Mesenteric fat pad (tissue), 1 donor: Measurements from ENCODE around the gene NRXN2. TPM values are rescaled to one million over a fixed set of nuclear protein-coding genes. Genes with fewer than 3 reads are reported as not detected.

Source experiments
- DNase-seq: peaks from one replicate; pipeline ENCODE4 v3.0.0-alpha.2; 2020; ENCODE audit warnings: low spot score
- total RNA-seq: library from RNA; stranded (reverse); fragmentation: NEBNext Ultra II Directional; extraction: Animal tissue kit (Norgen Biotek cat#: 25700); gene quantifications from one replicate; pipeline ENCODE4 v1.2.1, GENCODE V29; 2021
- donor health status: DM: yes; HTN: yes; CAD: no.

The NRXN2 gene
- total RNA-seq, 1 donor from 2014 or later, result 8.8 TPM

DNA sequence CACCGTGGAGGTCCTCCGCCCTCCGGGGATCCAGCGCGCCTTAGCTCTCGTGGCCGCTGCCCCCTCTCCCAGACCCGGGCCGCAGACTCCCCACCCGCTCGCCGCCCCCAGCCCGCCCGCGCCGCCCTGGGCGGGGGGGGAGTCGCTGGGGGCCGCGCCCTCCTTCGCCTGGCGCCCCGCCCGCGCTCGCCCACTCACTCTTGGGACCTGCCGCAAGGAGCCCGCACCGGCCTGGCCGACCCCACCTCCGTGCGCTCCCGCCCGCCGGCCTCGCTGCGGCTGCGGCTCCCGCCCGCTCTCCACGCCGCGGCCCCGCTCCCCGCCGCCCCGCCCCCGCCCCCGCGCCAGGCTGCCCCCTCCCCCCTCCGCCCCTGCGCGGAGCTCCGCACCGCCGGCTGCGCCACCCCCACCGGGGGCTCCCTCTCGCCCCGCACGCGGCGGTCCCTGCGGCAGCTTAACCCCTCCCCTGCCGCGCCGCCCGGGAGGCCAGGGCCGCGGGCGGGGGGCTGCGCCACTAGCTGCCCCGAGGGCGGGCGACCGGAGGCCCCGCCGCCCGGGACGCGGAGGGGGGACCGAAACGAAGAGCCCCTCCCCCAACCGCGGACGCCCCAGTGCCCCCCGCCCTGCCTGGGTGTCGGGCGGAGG, 21.7 kb upstream of the NRXN2 start:
- no peak for DNase-seq

DNA sequence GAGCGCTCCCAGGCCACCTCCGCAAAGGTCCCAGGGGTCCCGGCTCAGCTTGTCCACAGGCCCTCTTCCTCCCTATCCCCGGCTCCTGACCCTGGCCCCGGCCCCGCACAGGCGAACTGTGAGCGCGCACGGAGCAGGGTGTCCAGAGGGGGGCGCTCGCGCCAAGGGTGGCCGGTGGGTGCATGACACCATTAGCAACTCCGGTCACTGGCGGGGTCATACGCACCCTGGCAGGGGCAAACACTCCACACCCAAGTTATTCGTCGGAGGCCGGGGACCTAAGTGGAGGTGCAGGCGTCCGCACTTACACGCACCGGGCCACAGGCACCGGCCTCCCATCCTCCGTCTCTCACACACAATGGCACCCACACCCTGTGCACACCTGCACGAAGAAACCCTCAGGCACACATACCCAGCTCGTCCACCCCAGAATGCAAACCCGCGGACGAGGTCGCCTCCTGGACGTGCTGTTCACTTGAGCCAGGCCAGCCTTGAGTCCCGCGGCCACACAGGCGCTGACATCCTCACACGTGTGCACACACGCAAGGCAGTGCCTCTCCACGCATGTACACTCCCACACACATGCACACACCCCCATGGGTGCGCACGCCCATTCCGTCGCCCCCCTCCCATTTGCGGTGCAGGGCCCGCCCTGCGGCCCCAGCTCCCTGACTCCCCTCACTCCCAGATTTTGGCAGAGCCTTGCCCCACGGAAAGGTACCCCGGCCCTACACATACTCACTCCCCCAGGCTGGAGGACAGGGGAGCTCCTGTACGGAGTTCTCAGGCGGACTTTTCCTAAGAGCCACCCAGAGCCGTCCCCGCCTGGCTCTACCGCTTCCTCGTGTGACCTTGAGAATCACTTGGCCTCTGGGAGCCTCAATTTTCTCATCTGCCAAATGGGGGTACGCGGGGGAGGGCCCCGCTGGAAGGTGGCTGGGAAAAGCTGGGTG, 20.9 kb upstream of the NRXN2 start, which contains the start of gene RASGRP2:
TSS of gene RASGRP2 (minus strand) at position 552 of the 953 bp plus-strand sequence. CDS start 1,276 bp downstream, outside the sequence.
- DNase-seq, result peak; percentile 95

DNA sequence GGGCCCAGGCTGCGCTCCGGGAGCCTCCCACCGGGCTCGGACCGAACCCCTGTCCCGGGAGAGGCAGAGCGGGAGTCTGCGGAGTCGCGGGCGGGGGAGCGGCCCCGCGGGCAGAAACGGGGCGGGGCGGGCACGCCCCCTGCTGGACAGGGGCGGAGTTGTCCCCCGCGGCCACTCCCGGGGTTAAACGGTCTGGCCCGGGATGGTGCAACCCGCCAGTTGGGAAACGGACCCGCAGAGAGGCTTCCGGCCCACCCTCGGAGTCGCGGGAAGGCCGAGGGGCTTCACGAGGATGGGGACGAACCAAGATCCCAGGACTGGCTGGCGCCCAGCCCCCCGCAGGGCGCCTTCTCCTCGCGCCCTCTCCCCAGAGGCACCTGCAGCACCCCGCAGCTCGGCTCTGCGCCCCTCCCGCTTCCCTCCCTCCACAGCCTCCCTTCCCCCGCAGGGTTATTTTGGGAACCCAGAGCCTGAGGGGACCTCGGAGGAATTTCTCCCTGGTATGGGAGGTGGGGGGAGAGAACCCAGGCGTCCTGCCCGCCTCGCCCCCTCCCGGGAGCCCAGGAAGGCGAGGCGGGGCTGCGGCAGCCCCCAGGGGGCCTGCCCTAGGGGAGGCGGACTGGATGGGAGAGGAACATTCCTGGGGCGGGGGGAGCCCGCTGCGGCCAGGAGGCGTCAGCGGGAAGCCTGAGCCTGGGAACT, 20.0 kb upstream of the NRXN2 start:
- peak; percentile 97 for DNase-seq

DNA sequence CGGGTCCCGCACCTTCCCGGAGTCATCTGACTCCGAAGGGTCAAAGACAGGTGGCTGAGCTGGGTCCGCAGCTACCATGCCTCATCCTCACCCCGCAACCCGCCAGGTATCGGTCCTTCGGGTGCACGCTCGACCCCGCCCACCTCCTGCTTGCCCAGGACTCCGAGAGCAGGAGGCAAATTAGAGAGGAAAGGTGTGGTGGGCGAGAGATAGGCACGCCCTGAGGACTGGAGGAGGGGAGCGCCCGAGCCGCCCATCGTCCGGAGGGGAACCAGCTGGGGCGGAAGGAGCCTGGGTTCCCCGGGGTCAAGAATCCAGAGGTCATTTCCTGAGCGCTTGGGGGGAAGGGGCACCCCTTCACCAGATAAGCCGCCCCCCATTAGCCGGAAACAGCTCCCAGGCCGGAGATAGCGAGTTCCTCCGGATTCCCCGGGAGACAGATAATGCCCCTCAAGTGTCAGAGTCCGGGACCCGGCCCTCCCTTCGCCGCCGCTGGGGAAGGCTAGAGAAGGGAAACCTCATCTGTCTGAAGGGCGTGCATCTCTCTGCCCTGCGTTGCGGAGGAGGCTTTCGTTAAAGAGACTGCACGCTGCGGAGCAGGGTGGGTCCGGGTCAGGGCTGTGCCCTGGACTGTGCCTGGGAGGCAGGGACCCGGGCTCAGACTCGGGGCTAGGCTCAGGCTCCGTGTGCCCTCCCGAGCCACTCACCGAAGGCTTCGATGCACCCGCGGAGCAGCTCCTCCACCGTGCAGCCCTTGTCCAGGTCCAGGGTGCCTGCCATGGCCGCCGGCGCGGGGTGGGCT, 19.3 kb upstream of the NRXN2 start:
- no peak for DNase-seq

DNA sequence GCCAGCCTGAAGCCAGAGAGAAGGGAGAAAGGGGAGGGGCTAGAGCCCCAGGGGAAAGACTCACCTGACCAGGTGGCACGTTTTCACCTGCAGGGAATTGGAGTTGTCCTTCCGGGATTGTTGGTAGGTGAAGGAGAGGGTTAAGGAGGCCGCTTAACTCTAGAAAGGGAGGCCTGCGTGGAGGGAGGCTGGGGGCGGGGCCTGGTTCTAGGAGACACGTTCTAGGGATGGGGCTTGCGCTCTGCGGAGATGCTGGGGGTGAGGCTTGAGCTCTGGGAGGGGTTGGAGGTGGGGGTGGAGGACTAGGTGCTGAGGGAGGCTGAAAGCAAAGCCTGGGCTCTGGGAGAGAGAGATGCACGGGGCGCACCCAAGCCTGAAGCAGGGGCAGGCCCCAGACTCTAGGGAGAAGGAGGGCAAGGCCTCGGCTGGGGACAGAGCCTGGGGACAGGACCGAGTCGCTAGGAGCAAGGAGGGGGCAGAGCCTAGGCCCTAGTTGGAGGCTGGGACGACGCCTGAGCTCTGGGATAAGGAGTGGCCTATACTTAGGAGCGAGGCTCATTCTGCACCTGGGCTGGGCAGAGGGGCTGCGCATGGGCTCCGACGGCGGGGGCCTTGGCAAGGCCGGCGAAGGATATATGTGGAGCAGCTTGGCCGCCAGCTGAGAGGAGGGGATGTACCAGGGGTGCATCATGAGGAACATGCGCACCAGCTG, 18.5 kb upstream of the NRXN2 start:
- no peak for DNase-seq

DNA sequence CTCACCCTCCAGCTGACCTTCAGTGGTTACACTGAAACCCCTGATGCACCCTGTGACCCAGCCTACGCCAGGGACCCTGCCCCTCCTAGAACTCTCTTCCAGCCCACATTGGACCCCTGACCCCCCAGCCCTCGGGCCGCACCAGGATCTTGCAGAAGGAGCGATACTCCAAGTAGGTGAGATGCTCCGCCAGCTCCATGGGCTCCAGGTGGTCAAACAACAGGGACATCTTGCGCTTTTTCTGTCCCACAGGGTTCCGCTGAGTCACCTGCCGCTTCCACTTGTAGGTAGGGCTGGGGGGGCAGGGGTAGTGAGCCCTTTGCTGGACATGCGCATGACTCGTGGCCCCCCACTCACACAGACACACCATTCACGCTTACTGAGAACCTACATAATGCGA, 16.9 kb upstream of the NRXN2 start:
- no peak for DNase-seq

DNA sequence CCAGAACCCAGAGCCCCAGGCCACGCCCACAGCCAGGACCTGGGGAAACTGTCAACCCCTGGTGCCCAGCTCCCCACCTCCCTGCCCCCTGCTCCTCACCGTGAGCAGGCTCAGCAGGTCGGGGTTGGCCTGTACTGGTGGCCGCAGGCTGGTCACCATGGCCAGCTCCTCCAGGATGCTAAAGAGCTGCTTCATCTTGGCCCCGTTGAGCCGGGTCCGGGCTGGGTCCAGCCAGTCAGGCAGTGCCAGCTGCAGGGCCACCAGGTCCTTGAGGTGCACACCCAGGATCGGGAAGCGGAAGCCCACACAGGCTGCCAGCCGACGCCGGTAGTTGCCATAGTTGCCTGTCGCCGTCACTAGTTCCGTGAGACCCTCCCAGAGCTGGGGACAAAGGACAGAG, 13.7 kb upstream of the NRXN2 start:
- DNase-seq, result no peak

DNA sequence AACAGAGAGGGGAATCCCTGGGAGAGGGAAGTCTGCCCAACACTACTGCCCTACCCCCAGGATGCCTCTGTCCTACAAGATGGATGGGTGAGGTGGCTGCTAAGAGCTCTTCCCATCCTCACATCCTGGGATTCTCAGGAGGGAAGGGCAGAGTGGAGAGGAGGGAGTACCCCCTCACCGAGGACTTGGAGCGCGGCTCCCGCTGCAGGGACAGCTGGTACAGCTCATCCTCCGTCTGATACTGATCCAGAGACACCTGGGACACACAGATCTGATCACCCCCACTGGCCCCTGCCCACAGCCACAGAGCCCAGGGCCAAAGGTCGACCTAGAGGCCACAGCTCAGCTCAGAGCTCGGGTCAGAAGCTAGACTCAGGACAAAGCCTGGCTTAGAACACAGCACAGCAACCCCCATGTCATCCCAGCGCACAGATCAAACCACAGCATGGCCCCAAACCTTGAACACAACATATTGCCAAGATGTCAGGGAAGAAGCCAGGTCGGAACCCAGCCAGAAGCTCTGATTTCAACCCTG, 12.8 kb upstream of the NRXN2 start:
- no peak for DNase-seq

DNA sequence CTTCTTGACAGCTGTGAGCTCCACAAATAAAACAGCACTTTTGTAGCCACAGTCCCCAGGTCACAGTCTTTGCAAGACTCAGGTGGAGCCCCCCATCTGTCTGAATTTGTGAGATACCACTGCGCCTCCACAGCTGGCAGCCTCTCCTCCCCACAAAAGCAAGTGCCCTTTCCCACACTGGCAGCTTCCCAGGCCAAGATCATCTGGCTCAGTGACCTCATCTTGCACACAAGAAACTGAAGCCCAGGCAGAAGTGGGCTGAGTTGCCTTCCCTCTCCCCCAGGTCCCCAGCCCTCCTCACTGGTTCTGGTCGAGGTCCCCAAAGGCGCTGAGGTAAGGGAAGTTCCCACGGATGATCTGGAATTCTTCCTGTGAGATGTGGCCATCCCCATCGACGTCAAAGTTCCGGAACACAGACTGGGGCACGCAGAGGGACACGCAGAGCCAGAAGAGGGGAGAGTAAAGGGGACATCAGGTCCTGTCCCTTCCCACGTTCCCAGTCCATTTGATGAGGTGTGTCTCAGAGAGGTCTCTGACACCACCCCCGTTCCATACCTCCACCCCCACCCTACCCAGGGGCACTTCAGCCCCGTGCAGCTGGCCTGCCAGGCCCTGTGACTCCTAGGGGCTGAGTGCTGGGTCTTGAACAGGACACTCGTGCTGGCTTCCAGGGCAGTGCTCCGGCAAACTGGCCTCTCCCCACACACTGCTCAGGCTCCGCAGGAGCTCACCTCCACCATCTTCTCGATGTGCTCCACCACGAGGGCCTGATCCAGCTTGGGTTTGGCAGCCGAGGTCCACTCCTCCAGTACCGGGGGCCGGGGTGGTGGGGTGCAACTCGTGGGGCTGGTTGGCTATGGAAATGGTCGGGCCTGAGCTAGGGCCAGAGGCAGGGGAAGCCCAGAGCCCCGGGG, 12.1 kb upstream of the NRXN2 start:
- DNase-seq, result no peak

DNA sequence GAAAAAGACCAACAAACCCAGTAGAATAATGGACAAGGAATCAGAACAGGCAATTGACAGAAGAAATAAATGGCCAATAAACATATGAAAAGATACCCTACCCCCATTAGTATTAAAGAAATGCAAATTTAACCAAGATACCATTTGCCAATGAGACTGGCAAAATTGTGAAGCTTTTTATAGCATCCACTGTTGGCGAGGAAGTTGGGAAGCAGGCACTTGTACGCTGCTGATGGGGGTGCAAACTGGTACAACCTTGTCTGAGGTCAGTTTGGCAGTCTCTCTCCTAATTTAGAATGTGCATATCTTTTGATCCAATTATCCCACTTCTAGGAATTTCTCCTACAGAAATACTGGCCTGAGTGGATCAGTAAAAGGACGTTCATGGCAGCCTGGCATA, 8.6 kb upstream of the NRXN2 start:
- DNase-seq, result no peak

DNA sequence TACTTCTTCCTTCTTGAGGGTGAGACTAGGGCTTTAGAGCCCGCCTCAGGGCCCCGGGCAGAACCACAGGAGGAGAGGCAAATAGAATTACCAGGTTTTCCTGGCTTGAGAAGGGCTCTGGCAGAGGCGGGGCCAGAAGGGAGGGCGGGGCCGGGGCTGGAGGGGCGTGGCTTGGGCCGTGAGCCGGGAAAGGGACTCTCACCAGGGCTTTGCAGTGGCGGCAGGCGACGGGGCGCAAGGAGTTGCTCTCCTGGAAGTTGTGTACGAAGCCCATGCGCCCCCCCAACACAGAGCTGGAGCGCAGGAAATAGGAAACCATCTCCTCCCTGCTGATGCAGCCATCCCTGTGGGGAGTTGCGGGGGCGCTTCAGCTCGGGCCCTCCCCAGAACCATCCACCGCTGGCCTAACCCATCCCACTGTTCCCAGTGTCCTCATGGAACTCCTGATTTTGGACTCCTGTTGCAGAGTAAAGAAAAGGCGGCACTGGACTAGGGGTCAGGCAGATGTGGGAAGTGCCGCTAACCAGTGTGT, 6.9 kb upstream of the NRXN2 start:
- no peak for DNase-seq

DNA sequence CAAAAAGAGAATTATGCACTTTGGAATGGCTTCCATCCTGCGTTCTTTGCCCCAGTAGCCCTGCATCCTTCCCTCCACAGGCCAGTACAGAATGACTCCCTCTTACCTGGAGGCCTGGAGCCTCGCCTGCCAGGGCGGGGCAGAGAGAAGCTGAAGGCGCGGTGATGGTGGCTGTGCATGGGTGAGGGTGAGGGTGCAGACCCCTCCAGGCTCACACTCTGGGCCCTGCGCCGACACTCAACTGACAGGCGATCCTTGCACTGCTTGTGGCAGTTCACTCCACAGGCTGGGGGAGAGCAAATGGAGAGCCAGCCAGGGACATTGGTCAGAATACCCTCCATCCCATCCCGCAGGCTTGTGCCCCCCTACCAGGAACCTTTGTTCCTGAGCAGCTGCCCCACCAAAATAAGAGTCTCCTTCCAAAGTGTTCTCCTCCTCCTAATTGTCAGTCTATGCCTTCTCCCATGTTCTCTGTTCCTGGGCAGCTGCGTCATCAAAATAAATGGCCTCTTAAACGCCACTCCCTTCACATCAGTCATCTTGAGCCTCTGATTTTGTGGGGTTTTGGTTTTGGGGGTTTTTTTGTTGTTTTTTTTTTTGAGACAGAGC, 5.9 kb upstream of the NRXN2 start:
- no peak for DNase-seq

DNA sequence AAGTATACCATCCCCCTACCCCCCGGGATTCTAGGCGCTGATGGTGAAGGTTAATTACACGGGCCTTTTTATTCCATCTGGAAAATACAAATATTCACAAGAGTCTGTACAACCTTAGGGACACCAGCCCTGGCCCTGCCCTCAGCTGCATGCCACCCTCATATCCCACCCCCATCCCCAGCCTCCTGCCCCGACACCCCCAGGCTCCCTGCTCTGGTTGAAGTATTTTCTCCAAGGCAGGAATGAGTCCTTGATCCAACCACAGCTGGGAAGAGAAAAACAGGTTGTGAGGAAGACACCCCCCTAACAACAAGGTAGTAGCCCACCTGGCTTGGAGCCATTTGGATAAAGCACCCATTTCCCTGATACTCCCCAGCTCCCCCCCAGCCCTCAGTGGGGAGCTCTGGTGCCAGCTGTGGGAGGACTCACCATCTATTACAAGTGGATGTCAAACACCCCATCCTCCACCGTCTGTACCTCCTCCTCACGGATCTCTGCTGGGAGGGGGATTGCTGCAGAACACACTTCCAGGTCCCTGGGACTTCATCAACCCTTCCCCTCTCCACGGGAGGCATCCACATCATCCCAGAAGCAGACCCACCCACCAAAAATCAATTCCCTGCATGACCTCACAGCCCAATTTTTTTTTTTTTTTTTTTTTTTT, 4.0 kb upstream of the NRXN2 start:
- DNase-seq, result no peak

DNA sequence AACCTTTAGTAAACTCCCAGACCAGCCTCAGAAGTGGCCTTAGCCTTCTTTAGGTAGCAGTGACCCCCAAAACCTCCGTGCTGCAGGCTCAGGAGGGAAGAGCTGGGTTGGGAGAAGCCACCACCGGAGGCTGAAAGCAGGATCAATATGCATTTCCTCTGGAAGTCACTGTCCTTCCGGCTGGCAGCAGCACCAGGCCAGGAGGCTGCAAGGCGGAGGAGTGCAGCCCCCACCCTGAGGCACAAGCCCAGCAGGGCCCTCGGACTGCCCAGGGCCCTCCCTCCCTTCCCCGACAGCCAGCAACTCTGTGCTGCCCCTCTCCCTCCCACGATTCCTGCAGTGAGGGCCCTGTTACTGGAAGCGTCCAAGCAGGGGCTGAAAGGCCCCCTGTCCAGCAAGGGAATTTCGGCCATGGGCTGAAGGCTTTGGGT, 3.2 kb upstream of the NRXN2 start:
- DNase-seq, result no peak

DNA sequence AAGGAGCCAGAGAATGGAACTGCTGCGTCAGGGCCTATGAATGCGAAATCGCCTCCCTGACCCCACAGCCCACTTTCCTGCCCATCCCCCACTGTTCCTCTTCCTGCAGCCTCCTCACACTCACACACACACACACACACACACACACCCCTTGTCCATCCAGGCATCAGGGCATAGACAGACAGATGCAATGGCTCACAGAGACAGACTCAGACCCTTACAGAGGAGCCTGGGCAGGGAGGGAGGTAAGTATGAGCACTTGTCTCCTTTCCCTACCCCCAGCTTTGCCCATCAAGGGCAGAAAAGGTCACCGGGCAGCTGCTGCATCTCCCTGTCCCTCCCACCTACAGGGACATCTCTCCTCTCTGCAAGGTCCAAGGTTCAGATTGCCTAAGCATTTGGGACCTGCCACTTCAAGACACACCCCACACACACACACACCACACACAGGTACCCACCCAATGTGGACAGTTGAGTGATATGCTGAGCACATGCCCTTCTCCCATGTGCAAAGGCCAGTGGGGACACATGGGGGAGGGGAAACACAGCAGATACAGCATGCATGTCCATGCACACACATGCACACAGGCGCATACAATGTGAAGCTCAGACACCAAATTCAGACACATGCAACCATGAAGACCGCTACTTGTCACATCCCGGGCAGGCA, 2.0 kb upstream of the NRXN2 start:
- no peak for DNase-seq

DNA sequence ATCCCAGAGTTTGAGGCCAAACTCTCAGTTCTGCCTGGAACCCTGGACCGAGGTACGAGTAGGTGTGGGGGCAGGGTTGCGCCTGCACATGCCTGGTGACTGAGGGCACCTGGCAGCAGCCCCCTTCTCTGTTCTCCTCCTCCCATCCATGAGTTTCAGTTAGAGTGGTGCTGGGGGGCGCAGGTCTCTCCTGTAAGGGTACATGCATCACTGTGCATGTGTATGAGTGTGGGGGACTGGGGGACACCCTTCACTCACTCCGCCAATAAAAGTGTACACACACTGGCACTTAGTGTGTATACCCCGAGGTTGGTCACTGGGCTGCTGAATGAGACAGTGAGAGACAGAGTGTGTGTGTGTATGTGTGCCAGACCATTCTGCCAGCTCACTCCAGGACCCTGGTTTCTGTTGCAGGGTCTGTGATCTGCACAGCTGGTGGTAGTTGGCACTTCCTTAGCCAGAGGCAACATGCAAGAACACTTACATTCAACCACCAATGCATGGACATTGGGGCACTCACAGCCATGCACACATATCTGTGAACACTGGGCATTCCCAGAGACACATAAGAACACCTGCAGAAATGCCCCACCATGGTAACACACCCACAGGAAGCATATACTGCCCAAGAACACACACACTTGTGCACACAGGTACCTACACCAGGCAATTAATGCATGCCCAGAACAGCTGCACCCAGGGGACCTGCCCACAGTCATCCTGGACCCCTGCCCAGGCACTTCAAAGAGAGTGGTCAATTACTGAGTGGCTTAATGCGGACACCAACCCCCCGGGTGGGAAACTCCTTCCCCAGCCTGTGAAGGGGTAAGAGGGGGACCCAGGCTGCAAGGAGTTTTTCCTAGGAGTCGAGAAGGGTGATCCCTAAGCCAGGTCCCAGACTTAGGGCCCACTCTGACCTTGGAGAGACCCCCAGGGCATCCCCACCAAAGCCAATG, 1.2 kb upstream of the NRXN2 start:
- DNase-seq, result no peak
